HepG2 (cell line): Measurements from ENCODE around the gene KDM6B. TPM values are rescaled to one million over a fixed set of nuclear protein-coding genes. Genes with fewer than 3 reads are reported as not detected.

Experiments used
- ARHGAP35 ChIP-seq: sonication (generic); formaldehyde crosslinking; IDR thresholded peaks from 2 replicates; pipeline ENCODE4 v1.9.0; 2022; ENCODE audit warnings: mild to moderate bottlenecking, inconsistent platforms, moderate library complexity, missing genetic modification reagents, borderline replicate concordance
- CHD4 ChIP-seq: fragments of 200-600 bp; sonication (generic); IDR thresholded peaks from 2 replicates; pipeline ENCODE4 v1.7.0; 2017; ENCODE audit warnings: mild to moderate bottlenecking, low read length, borderline replicate concordance
- HDAC2 ChIP-seq: sonication (generic); formaldehyde crosslinking; IDR thresholded peaks from 2 replicates; pipeline ENCODE4 v1.4.0; 2020; ENCODE audit warnings: missing genetic modification reagents
- HES4 ChIP-seq: sonication (generic); formaldehyde crosslinking; IDR thresholded peaks from 2 replicates; pipeline ENCODE4 v1.9.0; 2021; ENCODE audit warnings: mild to moderate bottlenecking, missing genetic modification reagents, borderline replicate concordance
- KDM2A ChIP-seq: sonication (generic); formaldehyde crosslinking; IDR thresholded peaks from 2 replicates; pipeline ENCODE4 v1.4.0; 2020; ENCODE audit warnings: low read depth, missing genetic modification reagents, borderline replicate concordance
- LCORL ChIP-seq, 2 experiments: fragments of 450-650 bp in 1 of 2; sonication (generic) in 1 of 2; formaldehyde crosslinking in 1 of 2; IDR thresholded peaks; 2 replicates each; pipeline versions ENCODE4 v1.5.0 to v1.6.1; 2017 to 2020; ENCODE audit warnings: antibody characterized with exemption in 1 of 2, missing genetic modification reagents in 1 of 2
- NCOA2 ChIP-seq: sonication (generic); formaldehyde crosslinking; IDR thresholded peaks from 2 replicates; pipeline ENCODE4 v1.8.0; 2022; ENCODE audit warnings: inconsistent platforms
- PAWR ChIP-seq: sonication (generic); formaldehyde crosslinking; IDR thresholded peaks from 2 replicates; pipeline ENCODE4 v1.4.0; 2020; ENCODE audit warnings: missing genetic modification reagents, mild to moderate bottlenecking, borderline replicate concordance
- PRPF4 ChIP-seq: fragments of 200-400 bp; formaldehyde crosslinking; IDR thresholded peaks from 2 replicates; pipeline ENCODE4 v1.6.1; 2016; ENCODE audit warnings: low read length, low read depth; ENCODE audit not compliant: poor library complexity, severe bottlenecking
- SIX4 ChIP-seq: sonication (generic); formaldehyde crosslinking; IDR thresholded peaks from 2 replicates; pipeline ENCODE4 v1.4.0; 2020; ENCODE audit warnings: missing genetic modification reagents
- SNAI1 ChIP-seq: sonication (generic); formaldehyde crosslinking; IDR thresholded peaks from 2 replicates; pipeline ENCODE4 v1.5.0; 2020; ENCODE audit warnings: mild to moderate bottlenecking, missing genetic modification reagents, borderline replicate concordance
- TAF1 ChIP-seq: sonication (generic); formaldehyde crosslinking; IDR thresholded peaks from 2 replicates; pipeline ENCODE4 v1.4.0; 2020; ENCODE audit warnings: missing genetic modification reagents
- ZNF256 ChIP-seq: sonication (generic); formaldehyde crosslinking; conservative IDR thresholded peaks from 2 replicates; pipeline ENCODE4 v1.4.0; 2020; ENCODE audit warnings: missing genetic modification reagents
- ZNF761 ChIP-seq: sonication (generic); formaldehyde crosslinking; conservative IDR thresholded peaks from 2 replicates; pipeline ENCODE4 v1.4.0; 2020; ENCODE audit warnings: mild to moderate bottlenecking, missing genetic modification reagents
- polyA plus RNA-seq, 8 experiments: library from polyadenylated mRNA; depleted of rRNA in 3 of 8; stranded (reverse) in 7 of 8; unstranded in 1 of 8; fragments of >200 nt; fragmentation: Illumina TruSeq in 4 of 8; extraction: Trizol in 4 of 8; gene quantifications; 2 replicates each; pipeline versions ENCODE4 v1.2.1 to v1.2.3, GENCODE V29; 2011 to 2016; ENCODE audit warnings: low read depth in 4 of 8, missing spikeins in 1 of 8, mixed read lengths in 1 of 8; ENCODE audit not compliant: insufficient read depth in 1 of 8
- total RNA-seq, 5 experiments: library from RNA; depleted of rRNA; stranded (reverse); fragments of >200 nt; fragmentation: Illumina TruSeq; extraction: Trizol; gene quantifications; 2 replicates each; pipeline ENCODE4 v1.2.3, GENCODE V29; 2016; ENCODE audit warnings: low read depth in 1 of 5
- TF ChIP-seq, protein P1 (sequence below): IDR thresholded peaks from 2 replicates; pipeline ENCODE4 v1.6.1; 2016; ENCODE audit warnings: control low read depth
- TF ChIP-seq, protein P2 (sequence below): sonication (generic); IDR thresholded peaks from 2 replicates; pipeline ENCODE4 v1.6.1; 2016; ENCODE audit warnings: low read depth, borderline replicate concordance
- TF ChIP-seq, protein P3 (sequence below): sonication (generic); formaldehyde crosslinking; IDR thresholded peaks from 2 replicates; pipeline ENCODE4; 2020; ENCODE audit warnings: missing genetic modification reagents, mild to moderate bottlenecking, borderline replicate concordance
- TF ChIP-seq, protein P4 (sequence below): sonication (generic); formaldehyde crosslinking; IDR thresholded peaks from 2 replicates; pipeline ENCODE4 v1.4.0; 2020; ENCODE audit warnings: mild to moderate bottlenecking, missing genetic modification reagents
- TF ChIP-seq, protein P5 (sequence below): sonication (generic); formaldehyde crosslinking; IDR thresholded peaks from 2 replicates; pipeline ENCODE4 v1.5.1; 2020; ENCODE audit warnings: mild to moderate bottlenecking, missing genetic modification reagents, borderline replicate concordance
- TF ChIP-seq, protein P6 (sequence below): sonication (generic); formaldehyde crosslinking; IDR thresholded peaks from 2 replicates; pipeline ENCODE4 v1.4.0; 2020; ENCODE audit warnings: low read depth, mild to moderate bottlenecking, missing genetic modification reagents

The KDM6B gene
- total and polyA plus RNA-seq, 2 of the 13 experiments (the other 11 are each of a cell fraction or from before 2014, with no cell fraction given): 1.3 to 2.1 TPM

DNA sequence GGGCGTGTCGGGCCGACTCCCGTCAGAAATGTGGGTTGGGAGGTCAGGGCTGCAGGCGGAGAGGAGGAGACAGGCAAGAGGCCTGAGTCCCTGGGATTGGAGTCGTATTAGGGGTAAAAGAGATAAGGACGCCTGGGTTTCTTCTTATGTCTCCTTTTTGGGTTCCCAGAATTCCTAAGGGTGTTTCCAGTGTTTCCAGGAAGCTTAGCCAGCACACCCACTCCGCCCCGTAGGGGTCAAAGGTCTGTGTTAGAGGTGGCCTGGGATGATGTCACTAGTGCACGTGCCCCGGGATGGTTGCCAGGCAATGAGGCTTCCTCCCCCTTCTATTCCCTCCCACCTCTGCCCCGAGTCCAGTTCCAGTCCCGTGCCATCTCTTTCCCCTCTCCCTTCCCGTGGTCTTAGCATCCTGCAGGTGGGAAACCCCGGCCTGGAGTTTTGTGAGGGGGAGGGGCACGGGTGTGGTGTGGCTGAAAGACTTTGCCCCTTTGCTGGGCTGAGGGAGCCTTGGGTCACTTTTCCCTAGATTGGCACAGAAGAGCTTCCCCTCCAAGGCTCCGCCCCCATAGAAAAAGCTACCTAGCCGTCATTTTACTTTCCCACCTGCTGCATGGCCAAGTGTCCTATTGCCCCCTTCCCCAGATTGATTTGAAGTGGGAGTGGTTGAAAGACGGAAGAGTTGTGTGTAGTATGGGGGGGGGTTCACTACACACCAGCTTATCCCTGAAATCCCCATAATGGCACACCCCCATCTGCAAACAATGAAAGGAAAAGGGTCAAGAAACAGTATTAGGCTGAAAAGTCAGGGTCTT is 2.8 kb downstream of the KDM6B start (continued):
- TF ChIP-seq, protein P1, sequence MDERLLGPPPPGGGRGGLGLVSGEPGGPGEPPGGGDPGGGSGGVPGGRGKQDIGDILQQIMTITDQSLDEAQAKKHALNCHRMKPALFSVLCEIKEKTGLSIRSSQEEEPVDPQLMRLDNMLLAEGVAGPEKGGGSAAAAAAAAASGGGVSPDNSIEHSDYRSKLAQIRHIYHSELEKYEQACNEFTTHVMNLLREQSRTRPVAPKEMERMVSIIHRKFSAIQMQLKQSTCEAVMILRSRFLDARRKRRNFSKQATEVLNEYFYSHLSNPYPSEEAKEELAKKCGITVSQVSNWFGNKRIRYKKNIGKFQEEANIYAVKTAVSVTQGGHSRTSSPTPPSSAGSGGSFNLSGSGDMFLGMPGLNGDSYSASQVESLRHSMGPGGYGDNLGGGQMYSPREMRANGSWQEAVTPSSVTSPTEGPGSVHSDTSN: 0 out of 2 replicates have a peak, but pooled peaks have one; percentile 36
- TF ChIP-seq ZNF761: 0 out of 2 replicates have a peak, but pooled peaks have one; percentile 32
- TF ChIP-seq TAF1: peak; percentile 67
- no peak for TF ChIP-seq CHD4
- TF ChIP-seq HDAC2: peak; percentile 96
- peak; percentile 84; the same call in 1 of the 2 replicates for TF ChIP-seq SNAI1 (CRISPR knock-in tag)
- TF ChIP-seq, protein P2, sequence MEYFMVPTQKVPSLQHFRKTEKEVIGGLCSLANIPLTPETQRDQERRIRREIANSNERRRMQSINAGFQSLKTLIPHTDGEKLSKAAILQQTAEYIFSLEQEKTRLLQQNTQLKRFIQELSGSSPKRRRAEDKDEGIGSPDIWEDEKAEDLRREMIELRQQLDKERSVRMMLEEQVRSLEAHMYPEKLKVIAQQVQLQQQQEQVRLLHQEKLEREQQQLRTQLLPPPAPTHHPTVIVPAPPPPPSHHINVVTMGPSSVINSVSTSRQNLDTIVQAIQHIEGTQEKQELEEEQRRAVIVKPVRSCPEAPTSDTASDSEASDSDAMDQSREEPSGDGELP: peak; percentile 88
- peak; percentile 92 for TF ChIP-seq NCOA2 (CRISPR knock-in tag)
- TF ChIP-seq, protein P3, sequence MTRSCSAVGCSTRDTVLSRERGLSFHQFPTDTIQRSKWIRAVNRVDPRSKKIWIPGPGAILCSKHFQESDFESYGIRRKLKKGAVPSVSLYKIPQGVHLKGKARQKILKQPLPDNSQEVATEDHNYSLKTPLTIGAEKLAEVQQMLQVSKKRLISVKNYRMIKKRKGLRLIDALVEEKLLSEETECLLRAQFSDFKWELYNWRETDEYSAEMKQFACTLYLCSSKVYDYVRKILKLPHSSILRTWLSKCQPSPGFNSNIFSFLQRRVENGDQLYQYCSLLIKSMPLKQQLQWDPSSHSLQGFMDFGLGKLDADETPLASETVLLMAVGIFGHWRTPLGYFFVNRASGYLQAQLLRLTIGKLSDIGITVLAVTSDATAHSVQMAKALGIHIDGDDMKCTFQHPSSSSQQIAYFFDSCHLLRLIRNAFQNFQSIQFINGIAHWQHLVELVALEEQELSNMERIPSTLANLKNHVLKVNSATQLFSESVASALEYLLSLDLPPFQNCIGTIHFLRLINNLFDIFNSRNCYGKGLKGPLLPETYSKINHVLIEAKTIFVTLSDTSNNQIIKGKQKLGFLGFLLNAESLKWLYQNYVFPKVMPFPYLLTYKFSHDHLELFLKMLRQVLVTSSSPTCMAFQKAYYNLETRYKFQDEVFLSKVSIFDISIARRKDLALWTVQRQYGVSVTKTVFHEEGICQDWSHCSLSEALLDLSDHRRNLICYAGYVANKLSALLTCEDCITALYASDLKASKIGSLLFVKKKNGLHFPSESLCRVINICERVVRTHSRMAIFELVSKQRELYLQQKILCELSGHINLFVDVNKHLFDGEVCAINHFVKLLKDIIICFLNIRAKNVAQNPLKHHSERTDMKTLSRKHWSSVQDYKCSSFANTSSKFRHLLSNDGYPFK: peak; percentile 92
- TF ChIP-seq, protein P4, sequence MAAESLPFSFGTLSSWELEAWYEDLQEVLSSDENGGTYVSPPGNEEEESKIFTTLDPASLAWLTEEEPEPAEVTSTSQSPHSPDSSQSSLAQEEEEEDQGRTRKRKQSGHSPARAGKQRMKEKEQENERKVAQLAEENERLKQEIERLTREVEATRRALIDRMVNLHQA (CRISPR knock-in tag): no peak
- peak; percentile 79 for TF ChIP-seq SIX4 (CRISPR knock-in tag)
- TF ChIP-seq KDM2A (CRISPR knock-in tag): peak; percentile 87
- peak; percentile 97 for TF ChIP-seq PRPF4
- TF ChIP-seq PAWR: no peak
- TF ChIP-seq, protein P5, sequence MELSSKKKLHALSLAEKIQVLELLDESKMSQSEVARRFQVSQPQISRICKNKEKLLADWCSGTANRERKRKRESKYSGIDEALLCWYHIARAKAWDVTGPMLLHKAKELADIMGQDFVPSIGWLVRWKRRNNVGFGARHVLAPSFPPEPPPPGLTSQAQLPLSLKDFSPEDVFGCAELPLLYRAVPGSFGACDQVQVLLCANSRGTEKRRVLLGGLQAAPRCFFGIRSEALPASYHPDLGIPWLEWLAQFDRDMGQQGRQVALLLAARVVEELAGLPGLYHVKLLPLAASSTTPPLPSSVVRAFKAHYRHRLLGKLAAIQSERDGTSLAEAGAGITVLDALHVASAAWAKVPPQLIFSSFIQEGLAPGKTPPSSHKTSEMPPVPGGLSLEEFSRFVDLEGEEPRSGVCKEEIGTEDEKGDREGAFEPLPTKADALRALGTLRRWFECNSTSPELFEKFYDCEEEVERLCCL (CRISPR knock-in tag): no peak
- no peak for TF ChIP-seq HES4 (CRISPR knock-in tag)
- TF ChIP-seq ZNF256 (CRISPR knock-in tag): no peak
- TF ChIP-seq, protein P6, sequence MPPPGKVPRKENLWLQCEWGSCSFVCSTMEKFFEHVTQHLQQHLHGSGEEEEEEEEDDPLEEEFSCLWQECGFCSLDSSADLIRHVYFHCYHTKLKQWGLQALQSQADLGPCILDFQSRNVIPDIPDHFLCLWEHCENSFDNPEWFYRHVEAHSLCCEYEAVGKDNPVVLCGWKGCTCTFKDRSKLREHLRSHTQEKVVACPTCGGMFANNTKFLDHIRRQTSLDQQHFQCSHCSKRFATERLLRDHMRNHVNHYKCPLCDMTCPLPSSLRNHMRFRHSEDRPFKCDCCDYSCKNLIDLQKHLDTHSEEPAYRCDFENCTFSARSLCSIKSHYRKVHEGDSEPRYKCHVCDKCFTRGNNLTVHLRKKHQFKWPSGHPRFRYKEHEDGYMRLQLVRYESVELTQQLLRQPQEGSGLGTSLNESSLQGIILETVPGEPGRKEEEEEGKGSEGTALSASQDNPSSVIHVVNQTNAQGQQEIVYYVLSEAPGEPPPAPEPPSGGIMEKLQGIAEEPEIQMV: peak; percentile 80; the same call in 1 of the 2 replicates
- 0 out of 2 replicates have a peak, but pooled peaks have one; percentile 30 for TF ChIP-seq LCORL (IDR thresholded peaks at IDR 0.05)
- peak; percentile 93 for TF ChIP-seq LCORL (CRISPR knock-in tag; IDR thresholded peaks at IDR 0.05)
- no peak for TF ChIP-seq ARHGAP35
